ENCODE data around the gene TMEM200A. TPM values are rescaled to one million over a fixed set of nuclear protein-coding genes. Genes with fewer than 3 reads are reported as not detected.

Gene TMEM200A
- polyA plus RNA-seq, 1 donor from 2014 or later: 31.3 TPM

DNA sequence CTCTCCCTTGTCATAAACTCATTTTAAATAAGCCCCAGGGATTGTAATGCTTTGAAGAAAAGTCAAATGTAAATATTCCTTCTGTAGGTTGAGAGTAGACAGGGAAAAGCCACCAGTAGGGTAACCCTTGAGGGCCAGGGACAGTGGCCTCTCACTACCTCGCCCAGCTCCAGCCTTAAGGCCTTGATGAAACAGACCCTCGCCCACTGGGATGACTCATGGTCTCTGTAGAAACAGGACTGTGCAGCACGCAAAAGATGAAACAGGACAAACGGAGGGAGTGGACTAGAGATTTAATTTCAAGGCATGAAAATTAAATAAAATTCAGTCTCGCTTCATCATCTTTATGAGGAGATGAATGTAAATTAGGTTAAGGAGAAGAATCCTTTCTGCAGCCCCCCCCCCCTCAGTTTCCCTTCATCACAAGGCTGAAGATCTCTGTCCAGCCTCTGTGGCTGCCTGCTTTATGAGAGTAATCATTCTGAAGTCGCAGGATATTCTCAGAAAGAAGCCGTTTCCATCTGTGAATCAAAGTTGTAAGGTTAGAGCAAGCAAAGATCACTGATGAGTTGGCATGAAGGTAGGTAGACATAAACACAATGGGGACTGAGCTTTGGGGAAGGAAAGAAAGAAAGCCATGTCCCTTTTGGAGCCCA lies 60.4 kb downstream of the TMEM200A start:
- no peak overlapping the region for H2AFZ ChIP-seq (ENCODE audit: low read depth, low read length)
- TF ChIP-seq POLR2AphosphoS5 (IDR thresholded peaks at IDR 0.05) (no peak), SMC3 (conservative IDR thresholded peaks at IDR 0.05; ENCODE audit: poor library complexity) (no peak), EP300 (conservative IDR thresholded peaks at IDR 0.05; ENCODE audit: poor library complexity, severe bottlenecking) (no peak), TAF1 (IDR thresholded peaks at IDR 0.05; ENCODE audit: low read depth) (no peak), MXI1 (conservative IDR thresholded peaks at IDR 0.05; ENCODE audit: poor library complexity, severe bottlenecking) (no peak), EZH2 (IDR thresholded peaks at IDR 0.05; ENCODE audit: borderline replicate concordance, insufficient read depth, low read length, poor library complexity, severe bottlenecking) (no peak), RAD21 (conservative IDR thresholded peaks at IDR 0.05) (no peak)
- TF ChIP-seq, protein P1, sequence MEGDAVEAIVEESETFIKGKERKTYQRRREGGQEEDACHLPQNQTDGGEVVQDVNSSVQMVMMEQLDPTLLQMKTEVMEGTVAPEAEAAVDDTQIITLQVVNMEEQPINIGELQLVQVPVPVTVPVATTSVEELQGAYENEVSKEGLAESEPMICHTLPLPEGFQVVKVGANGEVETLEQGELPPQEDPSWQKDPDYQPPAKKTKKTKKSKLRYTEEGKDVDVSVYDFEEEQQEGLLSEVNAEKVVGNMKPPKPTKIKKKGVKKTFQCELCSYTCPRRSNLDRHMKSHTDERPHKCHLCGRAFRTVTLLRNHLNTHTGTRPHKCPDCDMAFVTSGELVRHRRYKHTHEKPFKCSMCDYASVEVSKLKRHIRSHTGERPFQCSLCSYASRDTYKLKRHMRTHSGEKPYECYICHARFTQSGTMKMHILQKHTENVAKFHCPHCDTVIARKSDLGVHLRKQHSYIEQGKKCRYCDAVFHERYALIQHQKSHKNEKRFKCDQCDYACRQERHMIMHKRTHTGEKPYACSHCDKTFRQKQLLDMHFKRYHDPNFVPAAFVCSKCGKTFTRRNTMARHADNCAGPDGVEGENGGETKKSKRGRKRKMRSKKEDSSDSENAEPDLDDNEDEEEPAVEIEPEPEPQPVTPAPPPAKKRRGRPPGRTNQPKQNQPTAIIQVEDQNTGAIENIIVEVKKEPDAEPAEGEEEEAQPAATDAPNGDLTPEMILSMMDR (IDR thresholded peaks at IDR 0.05; ENCODE audit: poor library complexity, severe bottlenecking): no peak
- TF ChIP-seq, protein P2, sequence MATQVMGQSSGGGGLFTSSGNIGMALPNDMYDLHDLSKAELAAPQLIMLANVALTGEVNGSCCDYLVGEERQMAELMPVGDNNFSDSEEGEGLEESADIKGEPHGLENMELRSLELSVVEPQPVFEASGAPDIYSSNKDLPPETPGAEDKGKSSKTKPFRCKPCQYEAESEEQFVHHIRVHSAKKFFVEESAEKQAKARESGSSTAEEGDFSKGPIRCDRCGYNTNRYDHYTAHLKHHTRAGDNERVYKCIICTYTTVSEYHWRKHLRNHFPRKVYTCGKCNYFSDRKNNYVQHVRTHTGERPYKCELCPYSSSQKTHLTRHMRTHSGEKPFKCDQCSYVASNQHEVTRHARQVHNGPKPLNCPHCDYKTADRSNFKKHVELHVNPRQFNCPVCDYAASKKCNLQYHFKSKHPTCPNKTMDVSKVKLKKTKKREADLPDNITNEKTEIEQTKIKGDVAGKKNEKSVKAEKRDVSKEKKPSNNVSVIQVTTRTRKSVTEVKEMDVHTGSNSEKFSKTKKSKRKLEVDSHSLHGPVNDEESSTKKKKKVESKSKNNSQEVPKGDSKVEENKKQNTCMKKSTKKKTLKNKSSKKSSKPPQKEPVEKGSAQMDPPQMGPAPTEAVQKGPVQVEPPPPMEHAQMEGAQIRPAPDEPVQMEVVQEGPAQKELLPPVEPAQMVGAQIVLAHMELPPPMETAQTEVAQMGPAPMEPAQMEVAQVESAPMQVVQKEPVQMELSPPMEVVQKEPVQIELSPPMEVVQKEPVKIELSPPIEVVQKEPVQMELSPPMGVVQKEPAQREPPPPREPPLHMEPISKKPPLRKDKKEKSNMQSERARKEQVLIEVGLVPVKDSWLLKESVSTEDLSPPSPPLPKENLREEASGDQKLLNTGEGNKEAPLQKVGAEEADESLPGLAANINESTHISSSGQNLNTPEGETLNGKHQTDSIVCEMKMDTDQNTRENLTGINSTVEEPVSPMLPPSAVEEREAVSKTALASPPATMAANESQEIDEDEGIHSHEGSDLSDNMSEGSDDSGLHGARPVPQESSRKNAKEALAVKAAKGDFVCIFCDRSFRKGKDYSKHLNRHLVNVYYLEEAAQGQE (IDR thresholded peaks at IDR 0.05; ENCODE audit: borderline replicate concordance): no peak
- no peaks in the 10 kb centered on the region for H4K20me1 ChIP-seq (ENCODE audit: insufficient read depth)
- H3K27ac ChIP-seq (ENCODE audit: low read length): no peak overlapping the region
- H3K27me3 ChIP-seq (ENCODE audit: insufficient read depth, low read depth, low read length): no peaks in the 10 kb centered on the region
- no peaks in the 10 kb centered on the region for H3F3A ChIP-seq (ENCODE audit: insufficient read depth, low read length, poor library complexity, severe bottlenecking)
- no peak overlapping the region for H3K4me3 ChIP-seq (ENCODE audit: low read length)
- H3K79me2 ChIP-seq (replicated peaks; ENCODE audit: insufficient read depth, low read length): no peaks in the 10 kb centered on the region
- no peaks in the 10 kb centered on the region for H3K9me3 ChIP-seq (ENCODE audit: low read length)
- no peak overlapping the region for H3K4me2 ChIP-seq (ENCODE audit: low read length)
- no peaks in the 10 kb centered on the region for H3K36me3 ChIP-seq (ENCODE audit: insufficient read depth, low read length)
- H3K9ac ChIP-seq (ENCODE audit: low read length): no peak overlapping the region
- H3K9me2 ChIP-seq (ENCODE audit: insufficient read depth, low read length): no peaks in the 10 kb centered on the region

DNA sequence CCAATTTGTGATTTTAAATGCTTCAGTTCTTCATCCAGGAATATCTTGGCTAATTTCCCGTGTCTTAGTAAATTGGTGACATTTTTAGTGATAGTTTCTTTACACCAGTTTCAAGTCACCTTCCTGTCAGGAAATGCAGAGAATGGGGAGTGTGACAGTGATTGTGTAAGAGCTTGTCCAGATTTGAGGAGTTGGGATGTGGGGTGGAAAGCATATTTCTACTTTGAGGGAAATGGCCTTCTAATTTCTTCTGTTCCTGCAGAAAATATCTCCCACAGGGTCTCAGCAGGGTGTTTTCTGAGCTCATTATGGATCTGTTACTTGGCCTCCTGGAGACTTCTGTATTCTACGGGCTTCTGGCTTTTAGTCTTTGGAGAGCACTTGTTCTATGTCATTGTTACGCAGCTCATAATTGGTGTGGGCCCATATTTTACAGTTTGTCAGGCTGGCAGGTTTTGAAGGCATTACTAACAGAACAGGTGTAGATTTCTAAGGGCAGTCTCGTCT lies 65.6 kb downstream of the TMEM200A start:
- Histone ChIP-seq H3K9ac (ENCODE audit: low read length) (no peak overlapping the region), H3K79me2 (replicated peaks; ENCODE audit: insufficient read depth, low read length) (no peaks in the 10 kb centered on the region), H3K4me3 (ENCODE audit: low read length) (peak overlapping the region; percentile 24), H3K36me3 (ENCODE audit: insufficient read depth, low read length) (no peaks in the 10 kb centered on the region), H3K27ac (ENCODE audit: low read length) (peak overlapping the region; percentile 31), H2AFZ (ENCODE audit: low read depth, low read length) (no peak overlapping the region), H3K27me3 (ENCODE audit: insufficient read depth, low read depth, low read length) (no peaks in the 10 kb centered on the region), H3K4me2 (ENCODE audit: low read length) (no peak overlapping the region), H3F3A (ENCODE audit: insufficient read depth, low read length, poor library complexity, severe bottlenecking) (peaks cover 2% of the 10 kb centered on the region), H3K9me2 (ENCODE audit: insufficient read depth, low read length) (no peaks in the 10 kb centered on the region), H4K20me1 (ENCODE audit: insufficient read depth) (no peaks in the 10 kb centered on the region), H3K9me3 (ENCODE audit: low read length) (no peaks in the 10 kb centered on the region)
- peak; percentile 38 for TF ChIP-seq EP300 (conservative IDR thresholded peaks at IDR 0.05; ENCODE audit: poor library complexity, severe bottlenecking)
- TF ChIP-seq, protein P2 (IDR thresholded peaks at IDR 0.05; ENCODE audit: borderline replicate concordance): no peak

Measured in neural cell (in vitro differentiated cells).